Neural cell (in vitro differentiated cells): ENCODE measurements around the gene SMIM10L1. TPM values are rescaled to one million over a fixed set of nuclear protein-coding genes. Genes with fewer than 3 reads are reported as not detected.

Experiments used
- H2AFZ ChIP-seq: fragments of 200-600, 300-800 bp; sonication (generic), shearing (Covaris generic); 2 replicates; pipeline ENCODE4 v1.6.0; 2014; ENCODE audit warnings: low read depth, mild to moderate bottlenecking, antibody characterized with exemption, low read length, moderate library complexity
- H3F3A ChIP-seq: fragments of 200-600 bp; shearing (Covaris generic); 2 replicates; pipeline ENCODE4 v1.6.1; 2016; ENCODE audit warnings: mild to moderate bottlenecking, moderate library complexity, mixed read lengths, antibody characterized with exemption, low read length; ENCODE audit not compliant: insufficient read depth, poor library complexity, severe bottlenecking
- H3K27ac ChIP-seq: fragments of 200-600, 300-800 bp; sonication (generic), shearing (Covaris generic); 2 replicates; pipeline ENCODE4 v1.5.1; 2014; ENCODE audit warnings: mild to moderate bottlenecking, low read length, moderate library complexity
- H3K27me3 ChIP-seq: fragments of 300-800, 200-600 bp; sonication (generic), shearing (Covaris generic); 2 replicates; pipeline ENCODE4 v1.6.0; 2014; ENCODE audit warnings: mild to moderate bottlenecking, low read depth, low read length, moderate library complexity; ENCODE audit not compliant: insufficient read depth
- H3K36me3 ChIP-seq: fragments of 300-800, 200-600 bp; sonication (generic), shearing (Covaris generic); 2 replicates; pipeline ENCODE4 v1.5.1; 2014; ENCODE audit warnings: mild to moderate bottlenecking, antibody characterized with exemption, low read length, moderate library complexity; ENCODE audit not compliant: insufficient read depth
- H3K4me2 ChIP-seq: fragments of 300-800, 200-600 bp; sonication (generic), shearing (Covaris generic); 2 replicates; pipeline ENCODE4 v1.6.0; 2014; ENCODE audit warnings: mild to moderate bottlenecking, low read length
- H3K4me3 ChIP-seq: fragments of 300-800, 200-600 bp; sonication (generic), shearing (Covaris generic); 2 replicates; pipeline ENCODE4 v1.5.1; 2014; ENCODE audit warnings: mild to moderate bottlenecking, low read length, moderate library complexity
- H3K79me2 ChIP-seq: fragments of 200-600 bp; shearing (Covaris generic); replicated peaks from 2 replicates; pipeline ENCODE4 v1.6.0; 2014; ENCODE audit warnings: mild to moderate bottlenecking, low read length, moderate library complexity; ENCODE audit not compliant: insufficient read depth
- H3K9ac ChIP-seq: fragments of 300-800, 200-600 bp; sonication (generic), shearing (Covaris generic); 2 replicates; pipeline ENCODE4 v1.6.1; 2016; ENCODE audit warnings: mild to moderate bottlenecking, low read length, mixed read lengths
- H3K9me2 ChIP-seq: fragments of 200-600 bp; shearing (Covaris generic); 2 replicates; pipeline ENCODE4 v1.6.1; 2016; ENCODE audit warnings: mild to moderate bottlenecking, low read length, mixed read lengths; ENCODE audit not compliant: insufficient read depth
- H3K9me3 ChIP-seq: fragments of 200-600, 300-800 bp; sonication (generic), shearing (Covaris generic); 2 replicates; pipeline ENCODE4 v1.6.1; 2016; ENCODE audit warnings: mild to moderate bottlenecking, mixed run types, low read length, moderate library complexity, mixed read lengths
- H4K20me1 ChIP-seq: fragments of 200-600 bp; shearing (Covaris generic); 2 replicates; pipeline ENCODE4 v1.6.1; 2016; ENCODE audit warnings: mild to moderate bottlenecking, mixed run types; ENCODE audit not compliant: insufficient read depth
- CTCF ChIP-seq: fragments of 450-650 bp; IDR thresholded peaks from 2 replicates; pipeline ENCODE4 v1.5.1; 2014; ENCODE audit warnings: antibody characterized with exemption, mild to moderate bottlenecking, moderate library complexity; ENCODE audit not compliant: poor library complexity, severe bottlenecking
- EP300 ChIP-seq: fragments of 450-650 bp; conservative IDR thresholded peaks from 2 replicates; pipeline ENCODE4 v1.6.1; 2014; ENCODE audit warnings: antibody characterized with exemption, mild to moderate bottlenecking, moderate library complexity; ENCODE audit not compliant: poor library complexity, severe bottlenecking
- EZH2 ChIP-seq: fragments of 200-600, 300-800 bp; shearing (Covaris generic), sonication (generic); IDR thresholded peaks from 2 replicates; pipeline ENCODE4 v1.6.1; 2014; ENCODE audit warnings: antibody characterized with exemption, low read length, borderline replicate concordance, mild to moderate bottlenecking; ENCODE audit not compliant: insufficient read depth, poor library complexity, severe bottlenecking
- MXI1 ChIP-seq: fragments of 450-650 bp; conservative IDR thresholded peaks from 2 replicates; pipeline ENCODE4 v1.6.1; 2014; ENCODE audit warnings: antibody characterized with exemption, mild to moderate bottlenecking; ENCODE audit not compliant: poor library complexity, severe bottlenecking
- POLR2AphosphoS5 ChIP-seq: IDR thresholded peaks from 2 replicates; pipeline ENCODE4 v1.6.1; 2012
- RAD21 ChIP-seq: fragments of 450-650 bp; conservative IDR thresholded peaks from 2 replicates; pipeline ENCODE4 v1.6.1; 2014; ENCODE audit warnings: antibody characterized with exemption, mild to moderate bottlenecking, moderate library complexity
- REST ChIP-seq: IDR thresholded peaks from 2 replicates; pipeline ENCODE4 v1.6.1; 2012; ENCODE audit warnings: borderline replicate concordance
- SMC3 ChIP-seq: fragments of 450-650 bp; conservative IDR thresholded peaks from 2 replicates; pipeline ENCODE4 v1.6.1; 2014; ENCODE audit warnings: antibody characterized with exemption, mild to moderate bottlenecking, moderate library complexity; ENCODE audit not compliant: poor library complexity
- TAF1 ChIP-seq: IDR thresholded peaks from 2 replicates; pipeline ENCODE4 v1.6.1; 2012; ENCODE audit warnings: low read depth
- polyA plus RNA-seq: library from polyadenylated mRNA; depleted of rRNA; stranded (reverse); fragments of >200 nt; gene quantifications from 2 replicates; pipeline ENCODE4 v1.2.3, GENCODE V29; 2014

SMIM10L1 gene
- polyA plus RNA-seq, 1 donor from 2014 or later: 22.0 TPM

- H4K20me1 ChIP-seq: no peaks in the 10 kb centered on the region
- TF ChIP-seq RAD21 (no peak), EP300 (no peak), MXI1 (no peak), POLR2AphosphoS5 (no peak), REST (no peak), SMC3 (no peak), TAF1 (no peak), EZH2 (no peak), CTCF (no peak)
- peaks cover 81% of the 10 kb centered on the region for H3K79me2 ChIP-seq
Measured at GRCh38 chr12:11162502-11162901, 8.5 kb upstream of the SMIM10L1 start.

GRCh38 chr12:11164384-11164783 lies 6.6 kb upstream of the SMIM10L1 start:
- TF ChIP-seq POLR2AphosphoS5: no peak
- TF ChIP-seq MXI1: no peak
- TF ChIP-seq TAF1: no peak
- no peak for TF ChIP-seq REST
- no peak for TF ChIP-seq EP300
- TF ChIP-seq RAD21: no peak
- TF ChIP-seq CTCF: no peak
- no peaks in the 10 kb centered on the region for H3K27me3 ChIP-seq
- H3K36me3 ChIP-seq: peaks cover 7% of the 10 kb centered on the region
- no peak overlapping the region for H3K9ac ChIP-seq
- H3K4me3 ChIP-seq: no peak overlapping the region
- no peaks in the 10 kb centered on the region for H3F3A ChIP-seq
- H4K20me1 ChIP-seq: no peaks in the 10 kb centered on the region
- H3K9me3 ChIP-seq: no peaks in the 10 kb centered on the region
- H3K4me2 ChIP-seq: no peak overlapping the region
- H3K79me2 ChIP-seq: peaks cover 86% of the 10 kb centered on the region
- H3K27ac ChIP-seq: no peak overlapping the region
- no peak overlapping the region for H2AFZ ChIP-seq
- no peaks in the 10 kb centered on the region for H3K9me2 ChIP-seq

More at GRCh38 chr12:11162502-11162901, 8.5 kb upstream of the SMIM10L1 start:
- Histone ChIP-seq H3K4me3 (no peak overlapping the region), H2AFZ (no peak overlapping the region), H3K36me3 (peaks cover 7% of the 10 kb centered on the region), H3K9me2 (no peaks in the 10 kb centered on the region), H3K27ac (no peak overlapping the region), H3K9me3 (no peaks in the 10 kb centered on the region), H3K27me3 (no peaks in the 10 kb centered on the region), H3F3A (no peaks in the 10 kb centered on the region), H3K9ac (no peak overlapping the region), H3K4me2 (no peak overlapping the region)
